IMR-90 (cell line): ENCODE measurements around the gene DHRS7C. TPM values are rescaled to one million over a fixed set of nuclear protein-coding genes. Genes with fewer than 3 reads are reported as not detected.

ENCODE experiments used
- ATAC-seq: fragments of 200-7000 bp; cut with Tn5 transposase; 2 replicates; pipeline ENCODE4 v1.9.1; 2020; ENCODE audit warnings: low read depth, mild to moderate bottlenecking, moderate library complexity
- BruUV-seq: library from RNA; stranded (reverse); fragments of 400-500 nt; replicated peaks from 2 replicates; lab custom pipeline; 2021; lab: Mats Ljungman, UMichigan
- CTCF ChIA-PET: fragments of 300-600 bp; formaldehyde crosslinking; extraction: SDS; loops from one replicate; lab custom pipeline; 2021; ENCODE audit warnings: antibody characterized with exemption; lab: Yijun Ruan, JAX
- POLR2A ChIA-PET: fragments of 300-600 bp; sonication (Branson Sonifier 250); formaldehyde crosslinking; loops from one replicate; lab custom pipeline; 2022; ENCODE audit warnings: antibody characterized with exemption; ENCODE audit not compliant: unreplicated experiment; lab: Charles Lee
- DNase-seq: peaks from one replicate; pipeline ENCODE4 v3.0.0; 2013
- H2AFZ ChIP-seq: replicated peaks from 2 replicates; pipeline ENCODE3; 2013; ENCODE audit warnings: low read length, mild to moderate bottlenecking; ENCODE audit not compliant: poor library complexity
- H2AK5ac ChIP-seq: 2 replicates; pipeline ENCODE4 v1.6.1; 2013; ENCODE audit warnings: low read depth, low read length, inconsistent platforms
- H2AK9ac ChIP-seq: replicated peaks from 2 replicates; pipeline ENCODE3; 2013; ENCODE audit warnings: mild to moderate bottlenecking, low read depth, low read length, moderate library complexity; ENCODE audit not compliant: poor library complexity
- H2BK120ac ChIP-seq: 2 replicates; pipeline ENCODE4 v1.6.1; 2013; ENCODE audit warnings: low read depth, low read length, inconsistent platforms
- H2BK15ac ChIP-seq: 3 replicates; pipeline ENCODE4 v1.6.1; 2013; ENCODE audit warnings: low read depth, low read length, inconsistent platforms
- H2BK20ac ChIP-seq: 2 replicates; pipeline ENCODE4 v1.6.1; 2013; ENCODE audit warnings: low read depth, mild to moderate bottlenecking, inconsistent platforms, low read length, moderate library complexity
- H2BK5ac ChIP-seq: 2 replicates; pipeline ENCODE4 v1.6.1; 2013; ENCODE audit warnings: mild to moderate bottlenecking, low read depth, low read length, inconsistent platforms; ENCODE audit not compliant: poor library complexity, severe bottlenecking
- H3K14ac ChIP-seq: replicated peaks from 2 replicates; pipeline ENCODE4 v1.6.1; 2013; ENCODE audit warnings: low read depth, low read length, inconsistent platforms
- H3K18ac ChIP-seq: 2 replicates; pipeline ENCODE4 v1.6.1; 2013; ENCODE audit warnings: low read depth, low read length, control low read depth
- H3K23ac ChIP-seq: 2 replicates; pipeline ENCODE4 v1.6.1; 2013; ENCODE audit warnings: low read depth, low read length, inconsistent platforms
- H3K27ac ChIP-seq: 2 replicates; pipeline ENCODE4 v1.5.1; 2013; ENCODE audit warnings: mild to moderate bottlenecking, control low read depth, low read length; ENCODE audit not compliant: insufficient read depth
- H3K27me3 ChIP-seq: 2 replicates; pipeline ENCODE4 v1.6.1; 2013; ENCODE audit warnings: low read length; ENCODE audit not compliant: control insufficient read depth, insufficient read depth
- H3K36me3 ChIP-seq: 2 replicates; pipeline ENCODE4 v1.6.1; 2013; ENCODE audit warnings: low read length, mixed read lengths; ENCODE audit not compliant: control insufficient read depth, insufficient read depth
- H3K4ac ChIP-seq: 2 replicates; pipeline ENCODE4 v1.6.1; 2013; ENCODE audit warnings: low read depth, low read length, inconsistent platforms
- H3K4me1 ChIP-seq: 2 replicates; pipeline ENCODE4 v1.6.1; 2013; ENCODE audit warnings: low read length, mixed read lengths; ENCODE audit not compliant: control insufficient read depth, insufficient read depth
- H3K4me2 ChIP-seq: 2 replicates; pipeline ENCODE4 v1.6.1; 2013; ENCODE audit warnings: low read depth, mild to moderate bottlenecking, control low read depth, low read length, moderate library complexity
- H3K4me3 ChIP-seq: 2 replicates; pipeline ENCODE4 v1.5.1; 2013; ENCODE audit warnings: low read depth, mild to moderate bottlenecking, control low read depth, low read length, moderate library complexity; ENCODE audit not compliant: insufficient read depth
- H3K56ac ChIP-seq: 2 replicates; pipeline ENCODE4 v1.6.1; 2013; ENCODE audit warnings: low read length, inconsistent platforms; ENCODE audit not compliant: insufficient read depth; ENCODE audit errors: extremely low read depth
- H3K79me1 ChIP-seq, 2 experiments: 2 replicates each; pipeline ENCODE4 v1.6.1; 2013; ENCODE audit warnings: low read length in 2 of 2, inconsistent platforms in 1 of 2, low read depth in 1 of 2
- H3K9ac ChIP-seq: 2 replicates; pipeline ENCODE4 v1.6.1; 2013; ENCODE audit warnings: low read depth, low read length, control low read depth
- H3K9me1 ChIP-seq: 2 replicates; pipeline ENCODE4 v1.6.1; 2013; ENCODE audit warnings: low read length, inconsistent platforms; ENCODE audit not compliant: insufficient read depth
- H3K9me3 ChIP-seq: 2 replicates; pipeline ENCODE4 v1.6.1; 2013; ENCODE audit warnings: low read length; ENCODE audit not compliant: control insufficient read depth, insufficient read depth
- H4K20me1 ChIP-seq: 2 replicates; pipeline ENCODE4 v1.6.1; 2013; ENCODE audit warnings: low read length, inconsistent platforms; ENCODE audit not compliant: insufficient read depth
- H4K5ac ChIP-seq: 2 replicates; pipeline ENCODE4 v1.6.1; 2013; ENCODE audit warnings: mild to moderate bottlenecking, low read depth, low read length, control low read depth
- H4K8ac ChIP-seq, 2 experiments: 2 replicates each; pipeline ENCODE4 v1.6.1; 2013; ENCODE audit warnings: low read depth in 2 of 2, low read length in 2 of 2, control low read depth in 1 of 2, inconsistent platforms in 1 of 2
- H4K91ac ChIP-seq: 2 replicates; pipeline ENCODE4 v1.6.1; 2013; ENCODE audit warnings: low read depth, low read length, inconsistent platforms; ENCODE audit not compliant: insufficient read depth
- BHLHE40 ChIP-seq: fragments of 150-350 bp; IDR thresholded peaks from 2 replicates; pipeline ENCODE4 v1.6.1; 2016; ENCODE audit warnings: mild to moderate bottlenecking, low read depth, low read length
- CEBPB ChIP-seq: IDR thresholded peaks from 2 replicates; pipeline ENCODE4 v1.6.1; 2012; ENCODE audit warnings: low read depth, low read length, improper control_type of control experiment
- CHD1 ChIP-seq: IDR thresholded peaks from 2 replicates; pipeline ENCODE4 v1.6.1; 2012; ENCODE audit warnings: low read depth, low read length, improper control_type of control experiment
- FOS ChIP-seq: fragments of 150-350 bp; IDR thresholded peaks from 2 replicates; pipeline ENCODE4 v1.6.1; 2016; ENCODE audit warnings: low read depth, low read length
- MAFK ChIP-seq: IDR thresholded peaks from 2 replicates; pipeline ENCODE4 v1.6.1; 2012; ENCODE audit warnings: low read depth, low read length, improper control_type of control experiment
- MAZ ChIP-seq: IDR thresholded peaks from 2 replicates; pipeline ENCODE4 v1.6.1; 2012; ENCODE audit warnings: low read depth, mild to moderate bottlenecking, low read length, improper control_type of control experiment, moderate library complexity, borderline replicate concordance
- MXI1 ChIP-seq: IDR thresholded peaks from 2 replicates; pipeline ENCODE4 v1.6.1; 2012; ENCODE audit warnings: low read depth, mild to moderate bottlenecking, low read length, moderate library complexity, borderline replicate concordance
- NFE2L2 ChIP-seq: fragments of 150-350 bp; IDR thresholded peaks from 2 replicates; pipeline ENCODE4 v1.6.1; 2016; ENCODE audit warnings: low read depth, mild to moderate bottlenecking, low read length
- POLR2A ChIP-seq: IDR thresholded peaks from 2 replicates; pipeline ENCODE4 v1.6.1; 2012; ENCODE audit warnings: mild to moderate bottlenecking, low read depth, low read length
- RAD21 ChIP-seq: IDR thresholded peaks from 2 replicates; pipeline ENCODE4 v1.6.1; 2012; ENCODE audit warnings: low read length, improper control_type of control experiment
- RCOR1 ChIP-seq: IDR thresholded peaks from 2 replicates; pipeline ENCODE4 v1.6.1; 2012; ENCODE audit warnings: mild to moderate bottlenecking, low read length, improper control_type of control experiment; ENCODE audit not compliant: insufficient replicate concordance
- RFX5 ChIP-seq: IDR thresholded peaks from 2 replicates; pipeline ENCODE4 v1.8.0; 2012; ENCODE audit warnings: low read depth, mild to moderate bottlenecking, low read length, moderate library complexity
- SMC3 ChIP-seq: fragments of 150-350 bp; IDR thresholded peaks from 2 replicates; pipeline ENCODE4 v1.6.1; 2016; ENCODE audit warnings: low read depth, mild to moderate bottlenecking, antibody characterized with exemption, low read length, moderate library complexity
- WGBS, 2 experiments: methylation state at CpG; one replicate each; pipeline versions ENCODE4 v1.1.5 to v1.1.7; 2013; ENCODE audit warnings: missing lambda C conversion rate in 2 of 2; ENCODE audit not compliant: insufficient read length in 1 of 2; ENCODE audit errors: extremely low coverage in 2 of 2; 5-methylcytosine and 5-hydroxymethylcytosine counted together
- dilution Hi-C: fragments of 300-500 bp; cut with HindIII; formaldehyde crosslinking; loops from one replicate; pipeline ENCODE4 v1.14.3; 2018; ENCODE audit warnings: low sequenced_read_pairs; ENCODE audit not compliant: unreplicated experiment
- in situ Hi-C: fragments of 300-500 bp; cut with MboI; formaldehyde crosslinking; loops from 3 replicates; pipeline ENCODE4 v1.14.3; 2019; ENCODE audit warnings: low sequenced_read_pairs, inconsistent platforms, mixed read lengths
- intact Hi-C: fragments of 100-400 bp; cut with micrococcal nuclease; formaldehyde crosslinking; loops from 2 replicates; pipeline ENCODE4 v1.10.0; 2022
- polyA plus RNA-seq, 3 experiments: library from polyadenylated mRNA; depleted of rRNA; stranded (reverse); fragments of >200 nt; gene quantifications; 2 replicates each; pipeline ENCODE4 v1.2.3, GENCODE V29; 2012; ENCODE audit warnings: low replicate concordance in 1 of 3
- total RNA-seq: library from RNA; depleted of rRNA; stranded (reverse); fragments of >200 nt; gene quantifications from 2 replicates; pipeline ENCODE4 v1.2.3, GENCODE V29; 2012
- TF ChIP-seq, protein P1 (sequence below): fragments of 150-350 bp; IDR thresholded peaks from 2 replicates; pipeline ENCODE4 v1.6.1; 2017; ENCODE audit warnings: mild to moderate bottlenecking, antibody characterized with exemption, low read length, low read depth
- TF ChIP-seq, protein P2 (sequence below): conservative IDR thresholded peaks from 2 replicates; pipeline ENCODE4 v1.5.1; 2012; ENCODE audit warnings: mild to moderate bottlenecking, low read depth, low read length, improper control_type of control experiment
- TF ChIP-seq, protein P3 (sequence below): fragments of 150-350 bp; IDR thresholded peaks from 2 replicates; pipeline ENCODE4 v1.6.1; 2016; ENCODE audit warnings: low read depth, mild to moderate bottlenecking, low read length, moderate library complexity, borderline replicate concordance

The DHRS7C gene
- total and polyA plus RNA-seq, 2 of the 4 experiments (the other 2 are of a cell fraction), result not detected

- Histone ChIP-seq H2BK15ac (no peak overlapping the region), H3K4me1 (no peaks in the 10 kb centered on the region), H2BK20ac (no peak overlapping the region), H3K18ac (no peak overlapping the region), H3K4me3 (no peak overlapping the region), H3K23ac (no peak overlapping the region), H3K4me2 (no peak overlapping the region), H2AK9ac (no peak overlapping the region), H2BK120ac (no peak overlapping the region), H3K14ac (no peak overlapping the region), H4K8ac (no peak overlapping the region), H3K56ac (no peak overlapping the region), H3K9me3 (no peaks in the 10 kb centered on the region), H3K27me3 (peaks cover 3% of the 10 kb centered on the region; the same call in 1 of the 2 replicates), H4K5ac (no peak overlapping the region), H3K79me1 (no peaks in the 10 kb centered on the region), H4K20me1 (no peaks in the 10 kb centered on the region), H3K36me3 (no peaks in the 10 kb centered on the region), H3K4ac (no peak overlapping the region), H3K27ac (no peak overlapping the region), H2AFZ (no peak overlapping the region), H2BK5ac (no peak overlapping the region), H3K9ac (no peak overlapping the region), H3K9me1 (no peaks in the 10 kb centered on the region), H2AK5ac (no peak overlapping the region), H4K91ac (no peak overlapping the region)
- dilution Hi-C loops, result no loop called here
- intact Hi-C loops, result no loop called here
- DNase-seq (no peak), ATAC-seq (no peak)
- ChIA-PET POLR2A (no interaction called here), CTCF (interaction anchor here (0.9 kb wide), 1 partner anchor 180 kb away, joined by 4 read pairs; no protein-coding TSS in a partner anchor)
- BruUV-seq, result no TSS peak
- in situ Hi-C loops, result loop anchor here (10.0 to 25.0 kb wide), 2 partner anchors 57 to 884 kb away; no protein-coding TSS in a partner anchor
- WGBS, 2 experiments, result 82% methylated on average over 10 of the region's 18 CpGs; no CpG with 5 or more reads in 1 of the 2 experiments
- no peak for TF ChIP-seq CHD1
- TF ChIP-seq RCOR1, result no peak
- TF ChIP-seq SMC3, result no peak
- TF ChIP-seq, protein P1, sequence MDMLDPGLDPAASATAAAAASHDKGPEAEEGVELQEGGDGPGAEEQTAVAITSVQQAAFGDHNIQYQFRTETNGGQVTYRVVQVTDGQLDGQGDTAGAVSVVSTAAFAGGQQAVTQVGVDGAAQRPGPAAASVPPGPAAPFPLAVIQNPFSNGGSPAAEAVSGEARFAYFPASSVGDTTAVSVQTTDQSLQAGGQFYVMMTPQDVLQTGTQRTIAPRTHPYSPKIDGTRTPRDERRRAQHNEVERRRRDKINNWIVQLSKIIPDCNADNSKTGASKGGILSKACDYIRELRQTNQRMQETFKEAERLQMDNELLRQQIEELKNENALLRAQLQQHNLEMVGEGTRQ, result no peak
- TF ChIP-seq POLR2A, result no peak
- TF ChIP-seq RAD21, result no peak
- TF ChIP-seq BHLHE40, result no peak
- TF ChIP-seq, protein P2, sequence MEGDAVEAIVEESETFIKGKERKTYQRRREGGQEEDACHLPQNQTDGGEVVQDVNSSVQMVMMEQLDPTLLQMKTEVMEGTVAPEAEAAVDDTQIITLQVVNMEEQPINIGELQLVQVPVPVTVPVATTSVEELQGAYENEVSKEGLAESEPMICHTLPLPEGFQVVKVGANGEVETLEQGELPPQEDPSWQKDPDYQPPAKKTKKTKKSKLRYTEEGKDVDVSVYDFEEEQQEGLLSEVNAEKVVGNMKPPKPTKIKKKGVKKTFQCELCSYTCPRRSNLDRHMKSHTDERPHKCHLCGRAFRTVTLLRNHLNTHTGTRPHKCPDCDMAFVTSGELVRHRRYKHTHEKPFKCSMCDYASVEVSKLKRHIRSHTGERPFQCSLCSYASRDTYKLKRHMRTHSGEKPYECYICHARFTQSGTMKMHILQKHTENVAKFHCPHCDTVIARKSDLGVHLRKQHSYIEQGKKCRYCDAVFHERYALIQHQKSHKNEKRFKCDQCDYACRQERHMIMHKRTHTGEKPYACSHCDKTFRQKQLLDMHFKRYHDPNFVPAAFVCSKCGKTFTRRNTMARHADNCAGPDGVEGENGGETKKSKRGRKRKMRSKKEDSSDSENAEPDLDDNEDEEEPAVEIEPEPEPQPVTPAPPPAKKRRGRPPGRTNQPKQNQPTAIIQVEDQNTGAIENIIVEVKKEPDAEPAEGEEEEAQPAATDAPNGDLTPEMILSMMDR, result no peak
- TF ChIP-seq MAZ, result no peak
- no peak for TF ChIP-seq RFX5
- TF ChIP-seq, protein P3, sequence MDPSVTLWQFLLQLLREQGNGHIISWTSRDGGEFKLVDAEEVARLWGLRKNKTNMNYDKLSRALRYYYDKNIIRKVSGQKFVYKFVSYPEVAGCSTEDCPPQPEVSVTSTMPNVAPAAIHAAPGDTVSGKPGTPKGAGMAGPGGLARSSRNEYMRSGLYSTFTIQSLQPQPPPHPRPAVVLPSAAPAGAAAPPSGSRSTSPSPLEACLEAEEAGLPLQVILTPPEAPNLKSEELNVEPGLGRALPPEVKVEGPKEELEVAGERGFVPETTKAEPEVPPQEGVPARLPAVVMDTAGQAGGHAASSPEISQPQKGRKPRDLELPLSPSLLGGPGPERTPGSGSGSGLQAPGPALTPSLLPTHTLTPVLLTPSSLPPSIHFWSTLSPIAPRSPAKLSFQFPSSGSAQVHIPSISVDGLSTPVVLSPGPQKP, result no peak
- no peak for TF ChIP-seq MXI1
- no peak for TF ChIP-seq CEBPB
- no peak for TF ChIP-seq NFE2L2
- TF ChIP-seq MAFK, result no peak
- no peak for TF ChIP-seq FOS
These were observed 63.4 kb downstream of the DHRS7C start for GRCh38 chr17:9728005-9728404.
